H1 (cell line): ENCODE data around the gene DTNB.

Source experiments
- TAF7 ChIP-seq: optimal IDR thresholded peaks from 2 replicates; pipeline ENCODE3; 2011; ENCODE audit warnings: low read depth, mild to moderate bottlenecking, inconsistent platforms, low read length, moderate library complexity, borderline replicate concordance
- TF ChIP-seq, protein P1 (sequence below), 3 experiments: IDR thresholded peaks; 1 replicate in 2 of 3; 2 replicates in 1 of 3; pipeline versions ENCODE4 v1.5.1 to v1.6.1; 2011; ENCODE audit warnings: low read length in 3 of 3, mild to moderate bottlenecking in 3 of 3, inconsistent platforms in 2 of 3, low read depth in 1 of 3, moderate library complexity in 1 of 3; ENCODE audit not compliant: insufficient read depth in 1 of 3; ENCODE audit errors: control extremely low read depth in 1 of 3

DNA sequence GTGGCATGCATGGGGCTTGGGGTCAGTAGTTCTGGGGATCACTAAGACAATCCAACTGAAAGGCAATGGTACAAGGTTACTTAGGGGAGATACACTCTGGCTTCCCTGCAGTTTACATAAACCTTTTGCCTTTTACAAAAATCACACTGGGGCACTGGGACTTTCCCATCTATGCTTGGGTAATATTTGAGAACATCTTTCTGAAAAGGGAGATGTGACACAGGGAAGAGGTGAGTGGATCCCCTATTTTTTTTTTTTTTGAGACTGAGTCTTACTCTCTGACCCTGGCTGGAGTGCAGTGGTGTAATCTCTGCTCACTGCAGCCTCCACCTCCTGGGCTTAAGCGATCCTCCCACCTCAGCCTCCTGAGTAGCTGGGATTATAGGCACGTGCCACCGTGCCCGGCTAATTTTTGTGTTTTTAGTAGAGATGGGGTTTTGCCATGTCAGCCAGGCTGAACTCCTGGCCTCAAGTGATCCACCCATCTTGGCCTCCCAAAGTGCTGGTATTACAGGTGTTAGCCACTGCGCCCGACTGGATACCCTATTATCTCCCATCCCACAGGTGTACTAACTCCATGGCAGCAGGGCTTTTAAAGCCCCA, 248.8 kb downstream of the DTNB start:
- TF ChIP-seq, protein P1, sequence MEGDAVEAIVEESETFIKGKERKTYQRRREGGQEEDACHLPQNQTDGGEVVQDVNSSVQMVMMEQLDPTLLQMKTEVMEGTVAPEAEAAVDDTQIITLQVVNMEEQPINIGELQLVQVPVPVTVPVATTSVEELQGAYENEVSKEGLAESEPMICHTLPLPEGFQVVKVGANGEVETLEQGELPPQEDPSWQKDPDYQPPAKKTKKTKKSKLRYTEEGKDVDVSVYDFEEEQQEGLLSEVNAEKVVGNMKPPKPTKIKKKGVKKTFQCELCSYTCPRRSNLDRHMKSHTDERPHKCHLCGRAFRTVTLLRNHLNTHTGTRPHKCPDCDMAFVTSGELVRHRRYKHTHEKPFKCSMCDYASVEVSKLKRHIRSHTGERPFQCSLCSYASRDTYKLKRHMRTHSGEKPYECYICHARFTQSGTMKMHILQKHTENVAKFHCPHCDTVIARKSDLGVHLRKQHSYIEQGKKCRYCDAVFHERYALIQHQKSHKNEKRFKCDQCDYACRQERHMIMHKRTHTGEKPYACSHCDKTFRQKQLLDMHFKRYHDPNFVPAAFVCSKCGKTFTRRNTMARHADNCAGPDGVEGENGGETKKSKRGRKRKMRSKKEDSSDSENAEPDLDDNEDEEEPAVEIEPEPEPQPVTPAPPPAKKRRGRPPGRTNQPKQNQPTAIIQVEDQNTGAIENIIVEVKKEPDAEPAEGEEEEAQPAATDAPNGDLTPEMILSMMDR (IDR thresholded peaks at IDR 0.05; ENCODE audit: control extremely low read depth in 1 of 3, insufficient read depth in 1 of 3, low read depth in 1 of 3, low read length in 3 of 3): no peak
- no peak for TF ChIP-seq TAF7
